Measurements from ENCODE around the gene RXRB. TPM values are rescaled to one million over a fixed set of nuclear protein-coding genes. Genes with fewer than 3 reads are reported as not detected.
"Not testable (repeated sequence)": the region's sequence is repeated elsewhere in the genome, so short reads cannot be mapped to it uniquely, and the experiment has no call there.

RXRB gene
- total RNA-seq, 6 experiments from 2014 or later = 10.1 to 28.2 (median 17.7) TPM

DNA sequence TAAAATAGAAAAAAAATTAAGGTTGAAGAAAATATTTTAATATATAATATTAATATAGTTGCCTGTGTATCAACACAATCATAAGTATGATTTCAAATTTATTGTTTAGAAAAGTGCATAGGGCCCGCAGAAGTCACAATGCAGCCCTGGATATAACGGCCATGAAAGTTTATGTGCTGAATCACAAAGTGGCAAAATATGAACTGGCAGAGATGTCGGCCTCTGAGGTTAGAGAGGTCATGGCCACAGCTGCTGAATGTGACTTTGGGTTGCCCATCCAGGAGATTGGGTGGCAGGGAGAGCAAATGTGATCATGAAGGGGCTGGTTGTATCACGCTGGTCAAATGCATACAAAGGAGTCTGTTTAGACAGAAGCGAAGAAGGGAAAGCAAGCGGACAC is 43.9 kb downstream of the RXRB start:
- H3K4me1 ChIP-seq = no peaks in the 10 kb centered on the region
- ATAC-seq (no peak), DNase-seq (no peak)
- WGBS (ENCODE audit: insufficient coverage, low coverage, low lambda C conversion rate, missing lambda C conversion rate) = 93% methylated on average over 2 of the region's 6 CpGs
- H3K27ac ChIP-seq = no peak overlapping the region
- TF ChIP-seq, protein P1, sequence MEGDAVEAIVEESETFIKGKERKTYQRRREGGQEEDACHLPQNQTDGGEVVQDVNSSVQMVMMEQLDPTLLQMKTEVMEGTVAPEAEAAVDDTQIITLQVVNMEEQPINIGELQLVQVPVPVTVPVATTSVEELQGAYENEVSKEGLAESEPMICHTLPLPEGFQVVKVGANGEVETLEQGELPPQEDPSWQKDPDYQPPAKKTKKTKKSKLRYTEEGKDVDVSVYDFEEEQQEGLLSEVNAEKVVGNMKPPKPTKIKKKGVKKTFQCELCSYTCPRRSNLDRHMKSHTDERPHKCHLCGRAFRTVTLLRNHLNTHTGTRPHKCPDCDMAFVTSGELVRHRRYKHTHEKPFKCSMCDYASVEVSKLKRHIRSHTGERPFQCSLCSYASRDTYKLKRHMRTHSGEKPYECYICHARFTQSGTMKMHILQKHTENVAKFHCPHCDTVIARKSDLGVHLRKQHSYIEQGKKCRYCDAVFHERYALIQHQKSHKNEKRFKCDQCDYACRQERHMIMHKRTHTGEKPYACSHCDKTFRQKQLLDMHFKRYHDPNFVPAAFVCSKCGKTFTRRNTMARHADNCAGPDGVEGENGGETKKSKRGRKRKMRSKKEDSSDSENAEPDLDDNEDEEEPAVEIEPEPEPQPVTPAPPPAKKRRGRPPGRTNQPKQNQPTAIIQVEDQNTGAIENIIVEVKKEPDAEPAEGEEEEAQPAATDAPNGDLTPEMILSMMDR (IDR thresholded peaks at IDR 0.05) = no peak
- no peak for TF ChIP-seq POLR2A (IDR thresholded peaks at IDR 0.05)
- no peaks in the 10 kb centered on the region for H3K36me3 ChIP-seq
- intact Hi-C loops (cut with DNase I) = no loop called here
- H3K27me3 ChIP-seq = no peaks in the 10 kb centered on the region
- no peaks in the 10 kb centered on the region for H3K9me3 ChIP-seq
- H3K4me3 ChIP-seq = no peak overlapping the region

DNA sequence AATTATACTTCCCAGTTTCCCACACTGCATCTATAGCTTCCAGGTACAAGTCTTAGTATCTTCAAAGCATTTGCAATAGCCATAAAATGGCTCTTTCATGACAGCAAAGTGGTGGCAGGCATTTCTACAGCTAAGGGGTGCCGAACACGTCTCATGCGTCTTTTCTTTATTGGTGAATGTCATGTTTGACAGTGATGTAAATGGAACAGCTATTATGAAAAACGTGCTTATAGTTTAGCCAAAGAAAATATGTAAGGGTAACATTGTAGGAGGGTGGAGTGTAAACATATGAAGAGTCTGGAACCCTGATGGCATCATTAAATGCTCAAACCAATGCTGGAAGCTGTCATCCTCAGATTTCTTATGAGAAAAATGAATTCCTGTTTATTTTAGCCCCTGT is 46.1 kb downstream of the RXRB start:
- Histone ChIP-seq H3K4me3 (no peak overlapping the region), H3K4me1 (no peaks in the 10 kb centered on the region), H3K27me3 (no peaks in the 10 kb centered on the region), H3K36me3 (no peaks in the 10 kb centered on the region), H3K9me3 (no peaks in the 10 kb centered on the region), H3K27ac (no peak overlapping the region)
- WGBS (ENCODE audit: insufficient coverage, low coverage, low lambda C conversion rate, missing lambda C conversion rate) = 69% methylated on average over 4 of the region's 4 CpGs
- TF ChIP-seq, protein P1 (IDR thresholded peaks at IDR 0.05) = no peak
- no peak for TF ChIP-seq POLR2A (IDR thresholded peaks at IDR 0.05)
- DNase-seq (no peak), ATAC-seq (no peak)
- intact Hi-C loops (cut with DNase I) = no loop called here

DNA sequence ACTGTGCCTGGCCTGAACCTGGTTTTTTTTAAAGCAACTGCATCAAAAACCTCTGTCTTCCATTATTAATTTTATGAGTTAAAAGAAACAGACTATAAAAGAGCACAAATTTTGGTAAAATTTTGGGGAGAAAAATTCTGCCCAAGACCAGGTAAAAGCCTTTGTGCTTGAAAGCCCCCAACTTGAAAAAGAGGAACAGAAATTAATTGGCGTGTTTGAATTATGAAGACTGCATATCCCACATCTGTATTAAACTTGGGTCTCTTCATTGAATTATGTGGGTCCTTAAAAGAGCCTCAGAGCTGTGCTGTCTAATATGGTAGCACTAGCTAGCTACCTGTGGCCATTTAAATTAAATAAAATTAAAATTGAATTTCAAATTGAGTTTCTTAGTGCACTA is 49.4 kb downstream of the RXRB start:
- 60% methylated on average over 1 of the region's 1 CpG for WGBS (ENCODE audit: insufficient coverage, low coverage, low lambda C conversion rate, missing lambda C conversion rate)
- DNase-seq (no peak), ATAC-seq (no peak)
- no peaks in the 10 kb centered on the region for H3K4me1 ChIP-seq
- H3K36me3 ChIP-seq = no peaks in the 10 kb centered on the region
- H3K4me3 ChIP-seq = no peak overlapping the region
- H3K9me3 ChIP-seq = no peaks in the 10 kb centered on the region
- TF ChIP-seq, protein P1 (IDR thresholded peaks at IDR 0.05) = no peak
- TF ChIP-seq POLR2A (IDR thresholded peaks at IDR 0.05) = no peak
- no peak overlapping the region for H3K27ac ChIP-seq
- no peaks in the 10 kb centered on the region for H3K27me3 ChIP-seq
- intact Hi-C loops (cut with DNase I) = no loop called here

DNA sequence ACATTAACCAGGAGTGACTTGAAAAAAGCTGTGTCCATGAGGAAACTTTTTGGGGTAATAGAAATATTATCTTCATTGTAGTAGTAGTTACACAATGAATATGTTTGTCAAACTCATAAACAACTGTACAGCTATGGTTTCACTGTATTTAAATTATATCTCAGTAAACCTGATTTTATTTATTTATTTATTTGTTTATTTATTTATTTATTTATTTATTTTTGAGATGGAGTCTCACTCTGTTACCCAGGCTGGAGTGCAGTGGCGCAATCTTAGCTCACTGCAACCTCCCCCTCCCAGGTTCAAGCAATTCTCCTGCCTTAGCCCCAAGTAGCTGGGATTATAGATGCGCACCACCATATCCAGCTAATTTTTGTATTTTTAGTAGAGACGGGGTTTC is 49.9 kb downstream of the RXRB start:
- ATAC-seq; H3K9me3 ChIP-seq; intact Hi-C loops (cut with DNase I); H3K4me3 ChIP-seq; DNase-seq; H3K4me1 ChIP-seq; H3K36me3 ChIP-seq; H3K27ac ChIP-seq; H3K27me3 ChIP-seq: not testable (repeated sequence)
- 70% methylated on average over 3 of the region's 3 CpGs for WGBS (ENCODE audit: insufficient coverage, low coverage, low lambda C conversion rate, missing lambda C conversion rate)

DNA sequence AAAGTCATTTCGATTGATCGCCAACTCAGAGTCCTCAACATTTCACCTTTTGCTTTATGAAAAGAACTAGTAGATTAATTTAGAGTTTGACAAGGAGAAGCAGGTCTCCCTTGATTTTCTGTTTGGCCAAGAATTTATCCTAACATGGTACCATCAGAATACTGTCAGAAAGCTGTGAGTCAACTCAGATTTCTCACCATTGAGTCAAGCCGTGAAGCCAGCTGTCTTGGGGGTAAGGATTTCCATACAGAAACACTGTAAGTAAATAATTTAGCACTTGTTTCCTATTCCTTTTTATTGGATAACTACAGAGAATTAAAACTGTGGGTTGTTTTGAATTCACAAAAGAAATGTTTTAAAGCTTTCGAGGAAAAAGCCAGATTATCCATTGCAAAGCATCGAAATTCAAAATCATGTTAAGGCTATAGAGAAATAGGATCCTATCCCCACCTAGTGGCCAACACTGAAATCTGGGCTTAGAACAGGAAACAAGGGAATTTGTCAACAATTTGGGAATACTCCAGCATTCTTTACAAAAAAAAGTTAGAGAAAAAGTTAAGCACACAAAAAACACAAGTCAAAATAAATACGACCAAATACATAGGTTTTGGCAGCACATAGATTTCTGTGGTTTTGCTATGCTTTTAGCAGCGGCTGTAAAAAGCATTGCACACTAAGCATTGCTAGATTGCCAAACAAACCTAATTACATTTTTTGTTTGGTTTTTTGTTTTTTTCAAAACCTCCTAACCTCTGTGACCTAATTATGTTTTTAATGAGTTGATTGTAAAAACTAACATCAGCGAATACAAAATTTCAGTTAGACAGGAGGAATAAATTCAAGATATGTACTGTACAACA is 52.4 kb downstream of the RXRB start:
- peak; percentile 69 to 78 (median 74) for ATAC-seq
- DNase-seq = no peak
- intact Hi-C loops (cut with DNase I) = no loop called here
- Histone ChIP-seq H3K27ac (no peak overlapping the region), H3K36me3 (no peaks in the 10 kb centered on the region), H3K27me3 (no peaks in the 10 kb centered on the region), H3K9me3 (no peaks in the 10 kb centered on the region), H3K4me3 (no peak overlapping the region), H3K4me1 (no peaks in the 10 kb centered on the region)
- no peak for TF ChIP-seq POLR2A (IDR thresholded peaks at IDR 0.05)
- TF ChIP-seq, protein P1 (IDR thresholded peaks at IDR 0.05) = peak; percentile 75 to 83 (median 80)
- 34% methylated on average over 8 of the region's 8 CpGs for WGBS (ENCODE audit: insufficient coverage, low coverage, low lambda C conversion rate, missing lambda C conversion rate)

All from right lobe of liver (tissue), 6 donors.